OCI-LY3 (cell line): Measurements from ENCODE around the gene TP63.

ENCODE experiments used
- EZH2phosphoT487 ChIP-seq: fragments of 200-600 bp; shearing (Covaris generic); IDR thresholded peaks from 2 replicates; pipeline ENCODE4 v1.6.1; 2018; ENCODE audit warnings: antibody characterized with exemption, mixed run types, low read depth
- TF ChIP-seq, protein P1 (sequence below): fragments of 200-600, 300-600 bp; sonication (generic); IDR thresholded peaks from 2 replicates; pipeline ENCODE4 v1.5.1; 2014; ENCODE audit warnings: antibody characterized with exemption, low read length, low read depth

GRCh38 chr3:189833996-189834395 lies 202.8 kb downstream of the TP63 start:
- TF ChIP-seq, protein P1, sequence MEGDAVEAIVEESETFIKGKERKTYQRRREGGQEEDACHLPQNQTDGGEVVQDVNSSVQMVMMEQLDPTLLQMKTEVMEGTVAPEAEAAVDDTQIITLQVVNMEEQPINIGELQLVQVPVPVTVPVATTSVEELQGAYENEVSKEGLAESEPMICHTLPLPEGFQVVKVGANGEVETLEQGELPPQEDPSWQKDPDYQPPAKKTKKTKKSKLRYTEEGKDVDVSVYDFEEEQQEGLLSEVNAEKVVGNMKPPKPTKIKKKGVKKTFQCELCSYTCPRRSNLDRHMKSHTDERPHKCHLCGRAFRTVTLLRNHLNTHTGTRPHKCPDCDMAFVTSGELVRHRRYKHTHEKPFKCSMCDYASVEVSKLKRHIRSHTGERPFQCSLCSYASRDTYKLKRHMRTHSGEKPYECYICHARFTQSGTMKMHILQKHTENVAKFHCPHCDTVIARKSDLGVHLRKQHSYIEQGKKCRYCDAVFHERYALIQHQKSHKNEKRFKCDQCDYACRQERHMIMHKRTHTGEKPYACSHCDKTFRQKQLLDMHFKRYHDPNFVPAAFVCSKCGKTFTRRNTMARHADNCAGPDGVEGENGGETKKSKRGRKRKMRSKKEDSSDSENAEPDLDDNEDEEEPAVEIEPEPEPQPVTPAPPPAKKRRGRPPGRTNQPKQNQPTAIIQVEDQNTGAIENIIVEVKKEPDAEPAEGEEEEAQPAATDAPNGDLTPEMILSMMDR = no peak
- TF ChIP-seq EZH2phosphoT487 = no peak
